Measurements from ENCODE around the gene TNFAIP6. TPM values are rescaled to one million over a fixed set of nuclear protein-coding genes. Genes with fewer than 3 reads are reported as not detected.
A peak's percentile ranks its signal among the peaks of the same experiment; 100 is the strongest.

TNFAIP6 gene
- total RNA-seq, 4 donors from 2014 or later: 3.4 to 18.6 (median 12.4) TPM

DNA sequence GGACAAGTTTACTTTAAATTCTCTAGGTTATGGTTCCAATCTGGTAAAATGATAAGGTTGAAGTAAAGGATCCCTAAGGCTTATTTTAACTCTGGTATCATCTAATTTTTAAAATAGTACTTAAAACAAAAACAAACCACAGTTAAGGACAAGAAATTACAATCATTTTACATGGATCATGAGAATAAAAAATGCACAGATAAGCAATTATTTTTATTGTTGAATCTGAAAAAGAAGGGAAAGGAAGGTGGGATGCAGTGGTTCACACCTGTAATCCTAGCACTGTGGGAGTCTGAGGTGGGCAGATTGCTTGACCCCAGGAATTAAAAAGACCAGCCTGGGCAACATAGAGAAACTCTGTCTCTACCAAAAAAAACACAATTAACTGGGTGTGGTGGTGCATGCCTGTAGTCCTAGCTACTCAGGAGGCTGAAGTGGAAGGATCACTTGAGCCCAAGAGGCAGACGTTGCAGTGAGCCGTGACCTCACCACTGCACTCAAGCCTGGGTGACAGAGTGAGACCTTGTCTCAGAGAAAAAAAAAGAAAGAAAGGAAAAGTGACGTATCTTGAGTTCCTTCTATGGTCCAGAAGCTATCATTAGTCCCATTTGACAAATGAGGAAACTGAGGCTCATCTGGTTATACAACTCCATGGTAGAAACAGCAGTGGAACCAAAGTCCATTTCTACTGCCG, 2.5 kb downstream of the TNFAIP6 start:
- ATAC-seq (ENCODE audit: low FRiP score): no peak
- TF ChIP-seq, protein P1, sequence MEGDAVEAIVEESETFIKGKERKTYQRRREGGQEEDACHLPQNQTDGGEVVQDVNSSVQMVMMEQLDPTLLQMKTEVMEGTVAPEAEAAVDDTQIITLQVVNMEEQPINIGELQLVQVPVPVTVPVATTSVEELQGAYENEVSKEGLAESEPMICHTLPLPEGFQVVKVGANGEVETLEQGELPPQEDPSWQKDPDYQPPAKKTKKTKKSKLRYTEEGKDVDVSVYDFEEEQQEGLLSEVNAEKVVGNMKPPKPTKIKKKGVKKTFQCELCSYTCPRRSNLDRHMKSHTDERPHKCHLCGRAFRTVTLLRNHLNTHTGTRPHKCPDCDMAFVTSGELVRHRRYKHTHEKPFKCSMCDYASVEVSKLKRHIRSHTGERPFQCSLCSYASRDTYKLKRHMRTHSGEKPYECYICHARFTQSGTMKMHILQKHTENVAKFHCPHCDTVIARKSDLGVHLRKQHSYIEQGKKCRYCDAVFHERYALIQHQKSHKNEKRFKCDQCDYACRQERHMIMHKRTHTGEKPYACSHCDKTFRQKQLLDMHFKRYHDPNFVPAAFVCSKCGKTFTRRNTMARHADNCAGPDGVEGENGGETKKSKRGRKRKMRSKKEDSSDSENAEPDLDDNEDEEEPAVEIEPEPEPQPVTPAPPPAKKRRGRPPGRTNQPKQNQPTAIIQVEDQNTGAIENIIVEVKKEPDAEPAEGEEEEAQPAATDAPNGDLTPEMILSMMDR (IDR thresholded peaks at IDR 0.05): no peak
- DNase-seq (ENCODE audit: low spot score): no peak

DNA sequence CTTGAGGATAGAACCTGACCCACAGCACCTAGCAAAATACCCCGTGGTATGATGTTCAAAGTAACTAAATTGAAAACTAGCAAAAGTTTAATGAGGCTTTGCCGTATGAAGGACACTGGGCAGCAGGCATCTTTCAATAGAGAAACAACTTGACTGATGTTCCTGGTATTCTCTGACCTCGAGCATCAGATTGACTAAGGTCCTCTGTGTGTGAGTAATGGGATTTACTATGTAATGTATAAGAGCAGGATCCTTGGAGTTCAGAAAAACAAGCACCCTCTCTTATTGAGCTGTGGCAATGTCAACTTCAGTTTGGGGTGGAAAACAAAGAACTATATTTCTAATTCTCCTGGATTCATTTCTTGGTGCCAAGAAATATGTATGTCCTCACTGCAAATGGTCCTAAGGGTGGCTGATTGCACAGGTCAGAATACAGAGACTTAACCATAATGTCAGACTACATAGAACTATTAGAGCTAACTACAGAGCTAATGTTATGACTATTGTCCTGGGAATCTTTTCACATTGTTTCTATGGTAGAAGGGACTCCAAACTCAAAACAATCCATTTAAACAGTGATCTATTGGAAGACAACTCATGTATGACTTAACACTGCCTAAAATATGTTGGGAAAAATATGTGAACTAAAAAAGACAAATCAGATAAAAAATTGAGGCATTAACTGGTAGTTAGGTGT, 4.4 kb downstream of the TNFAIP6 start:
- no peak for ATAC-seq (ENCODE audit: low FRiP score)
- no peak for DNase-seq (ENCODE audit: low spot score)

DNA sequence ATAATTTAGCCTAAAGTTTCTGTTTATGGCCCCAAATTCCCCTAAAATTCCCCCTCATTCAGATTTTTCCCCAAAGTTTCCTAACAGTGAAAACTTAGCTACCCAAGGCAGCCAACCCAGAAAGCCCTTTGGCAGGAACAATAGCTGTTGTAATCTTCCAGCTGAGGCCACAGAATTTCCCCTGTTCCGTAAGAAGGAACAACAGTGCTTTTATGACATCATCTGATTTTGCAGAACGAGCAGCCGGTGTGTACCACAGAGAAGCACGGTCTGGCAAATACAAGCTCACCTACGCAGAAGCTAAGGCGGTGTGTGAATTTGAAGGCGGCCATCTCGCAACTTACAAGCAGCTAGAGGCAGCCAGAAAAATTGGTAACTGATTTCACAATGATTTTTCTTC, 6.3 kb downstream of the TNFAIP6 start:
- ATAC-seq (ENCODE audit: low FRiP score) (no peak), DNase-seq (ENCODE audit: low spot score) (no peak)
- TF ChIP-seq, protein P1 (IDR thresholded peaks at IDR 0.05): no peak

More for the DNA sequence above, 4.4 kb downstream of the TNFAIP6 start:
- TF ChIP-seq, protein P1 (IDR thresholded peaks at IDR 0.05): no peak

DNA sequence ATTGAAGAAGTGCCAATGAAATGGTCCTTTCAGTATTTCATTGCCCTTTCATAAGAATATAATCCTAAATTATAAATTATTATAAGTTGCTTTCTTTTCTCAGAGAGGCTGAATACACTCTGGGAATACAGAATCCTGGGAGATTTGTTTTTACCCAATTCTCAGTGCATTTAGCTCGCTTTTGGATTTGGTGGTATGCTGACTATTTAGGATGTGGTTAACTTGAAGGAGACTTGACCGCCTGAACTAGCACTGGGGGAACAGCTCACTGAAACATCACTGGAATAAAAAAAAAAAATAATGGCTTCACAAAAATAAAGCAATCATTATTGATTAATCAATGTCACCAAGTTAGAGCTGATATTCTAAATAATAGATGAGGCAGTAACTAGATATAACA, 10.2 kb downstream of the TNFAIP6 start:
- ATAC-seq (ENCODE audit: low FRiP score) (no peak), DNase-seq (ENCODE audit: low spot score) (no peak)
- TF ChIP-seq, protein P1 (IDR thresholded peaks at IDR 0.05): no peak

DNA sequence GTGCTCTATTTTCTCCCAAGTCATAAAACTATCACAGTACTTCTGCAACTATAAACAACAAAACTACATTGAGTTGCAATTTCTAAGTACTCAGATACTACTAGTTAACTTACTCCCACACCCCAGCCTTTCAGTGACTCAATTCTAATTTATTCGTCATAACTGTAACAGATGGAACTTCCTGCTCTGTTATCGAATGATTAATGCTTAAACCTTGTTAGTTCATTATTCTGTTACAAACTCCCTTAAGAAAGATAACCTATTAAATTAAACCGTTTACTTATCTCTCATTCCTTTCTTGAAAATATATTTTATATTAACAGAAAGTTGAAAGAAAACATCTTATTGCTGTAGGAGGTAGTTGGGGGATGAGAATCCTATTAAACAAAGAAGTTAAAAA, 17.0 kb downstream of the TNFAIP6 start:
- TF ChIP-seq, protein P1 (IDR thresholded peaks at IDR 0.05): no peak
- peak; percentile 90 for ATAC-seq (ENCODE audit: low FRiP score)

DNA sequence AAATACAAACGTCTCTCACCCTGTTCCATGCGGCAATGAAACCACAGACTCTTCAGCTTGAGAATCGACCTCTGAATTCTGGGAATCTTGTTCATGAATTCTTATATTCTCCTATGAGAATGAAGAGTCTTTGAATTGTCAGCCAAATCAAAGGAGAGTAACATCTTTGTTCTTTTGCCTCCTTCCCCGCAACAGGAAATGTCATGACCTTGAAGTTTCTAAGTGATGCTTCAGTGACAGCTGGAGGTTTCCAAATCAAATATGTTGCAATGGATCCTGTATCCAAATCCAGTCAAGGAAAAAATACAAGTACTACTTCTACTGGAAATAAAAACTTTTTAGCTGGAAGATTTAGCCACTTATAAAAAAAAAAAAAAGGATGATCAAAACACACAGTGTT, 21.8 kb downstream of the TNFAIP6 start:
- DNase-seq (ENCODE audit: low spot score): no peak
- TF ChIP-seq, protein P1 (IDR thresholded peaks at IDR 0.05): no peak
- no peak for ATAC-seq (ENCODE audit: low FRiP score)

More for the DNA sequence above, 17.0 kb downstream of the TNFAIP6 start:
- DNase-seq (ENCODE audit: low spot score): no peak

All from omental fat pad (tissue), 4 donors.